ENCODE results near the gene RPL35.
A peak's percentile ranks its signal among the peaks of the same experiment; 100 is the strongest.

Gene RPL35

GRCh38 chr9:124884376-124884775, 22.6 kb upstream of the RPL35 start:
- Histone ChIP-seq H3K9ac (ENCODE audit: low read depth, low read length) (no peak overlapping the region), H3K9me3 (ENCODE audit: control insufficient read depth, insufficient read depth, low read length) (no peaks in the 10 kb centered on the region), H3K36me3 (ENCODE audit: insufficient read depth, low read length) (no peaks in the 10 kb centered on the region), H3K4me1 (ENCODE audit: insufficient read depth, low read length) (peaks cover 23% of the 10 kb centered on the region)

DNA sequence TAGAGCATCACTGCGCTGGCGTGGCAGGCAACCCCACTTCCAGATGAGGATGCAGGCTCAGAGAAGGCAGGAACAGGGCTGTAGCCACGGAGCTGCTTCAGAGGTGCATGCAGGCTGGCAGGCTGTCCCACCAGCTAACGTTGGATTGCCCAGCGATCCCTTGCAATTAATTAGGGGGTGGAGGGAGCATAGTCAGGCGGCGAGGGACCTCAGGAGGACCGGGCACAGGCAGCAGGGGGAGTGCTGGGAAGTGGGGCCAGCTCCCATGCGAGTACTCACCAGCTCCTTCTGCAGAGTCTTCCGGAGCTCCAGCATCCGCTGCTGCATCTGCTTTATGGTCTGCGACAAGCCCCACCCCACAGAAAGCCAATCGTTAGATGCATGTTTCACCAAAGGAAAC, 20.5 kb upstream of the RPL35 start:
- Histone ChIP-seq H3K9me3 (ENCODE audit: control insufficient read depth, insufficient read depth, low read length) (no peaks in the 10 kb centered on the region), H3K9ac (ENCODE audit: low read depth, low read length) (no peak overlapping the region), H3K4me1 (ENCODE audit: insufficient read depth, low read length) (peaks cover 30% of the 10 kb centered on the region), H3K36me3 (ENCODE audit: insufficient read depth, low read length) (peaks cover 4% of the 10 kb centered on the region)

- H3K4me1 ChIP-seq (ENCODE audit: insufficient read depth, low read length) = peaks cover 30% of the 10 kb centered on the region
- peaks cover 4% of the 10 kb centered on the region for H3K36me3 ChIP-seq (ENCODE audit: insufficient read depth, low read length)
- no peak overlapping the region for H3K9ac ChIP-seq (ENCODE audit: low read depth, low read length)
- H3K9me3 ChIP-seq (ENCODE audit: control insufficient read depth, insufficient read depth, low read length) = no peaks in the 10 kb centered on the region
Observed at GRCh38 chr9:124881138-124881743, 19.5 kb upstream of the RPL35 start.

GRCh38 chr9:124880501-124880900, 18.7 kb upstream of the RPL35 start:
- H3K9me3 ChIP-seq (ENCODE audit: control insufficient read depth, insufficient read depth, low read length) = no peaks in the 10 kb centered on the region
- H3K9ac ChIP-seq (ENCODE audit: low read depth, low read length) = no peak overlapping the region
- H3K36me3 ChIP-seq (ENCODE audit: insufficient read depth, low read length) = peaks cover 7% of the 10 kb centered on the region
- H3K4me1 ChIP-seq (ENCODE audit: insufficient read depth, low read length) = peaks cover 30% of the 10 kb centered on the region

- Histone ChIP-seq H3K36me3 (ENCODE audit: insufficient read depth, low read length) (peaks cover 17% of the 10 kb centered on the region), H3K9me3 (ENCODE audit: control insufficient read depth, insufficient read depth, low read length) (no peaks in the 10 kb centered on the region), H3K9ac (ENCODE audit: low read depth, low read length) (no peak overlapping the region), H3K4me1 (ENCODE audit: insufficient read depth, low read length) (peaks cover 26% of the 10 kb centered on the region)
Observed at GRCh38 chr9:124879226-124879625, 17.5 kb upstream of the RPL35 start.

DNA sequence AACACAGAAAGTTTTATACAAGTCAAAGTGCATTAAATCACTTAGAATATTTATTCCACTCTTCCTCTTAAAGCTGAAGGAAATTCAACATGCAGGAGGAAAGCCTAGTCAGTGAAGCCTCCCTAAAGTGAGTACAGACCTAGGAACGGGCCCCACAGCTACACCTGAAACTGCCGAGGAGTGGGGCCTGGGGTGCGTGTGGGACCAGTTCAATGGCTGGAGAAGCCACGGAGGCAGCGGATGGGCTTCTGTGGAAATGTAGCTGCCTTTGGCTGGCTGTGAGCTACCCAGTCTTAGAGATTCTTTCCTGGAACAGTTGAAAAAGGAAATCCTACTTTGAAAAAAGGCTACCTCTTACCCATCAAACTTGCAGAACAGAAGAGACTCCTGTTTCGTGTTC, 16.8 kb upstream of the RPL35 start:
- H3K4me1 ChIP-seq (ENCODE audit: insufficient read depth, low read length) = peaks cover 26% of the 10 kb centered on the region

DNA sequence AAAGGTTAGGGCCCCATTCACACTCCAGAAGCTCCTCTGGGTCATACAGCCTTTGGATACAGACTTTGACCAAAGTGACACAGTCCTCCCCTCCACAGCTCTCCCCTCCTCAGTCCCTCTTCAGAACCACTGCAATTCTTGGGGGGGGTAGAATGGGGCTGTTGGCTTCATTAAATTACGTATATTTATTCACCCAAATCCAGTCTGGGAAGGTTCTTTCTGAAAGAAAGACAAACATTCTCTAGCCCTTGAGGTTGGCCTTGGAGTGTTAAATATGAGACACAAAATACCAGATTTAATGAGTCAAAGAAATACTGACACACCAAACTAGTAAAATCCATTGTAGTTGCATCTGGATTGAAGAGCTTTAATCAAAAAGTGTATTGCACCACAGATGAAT, 16.3 kb upstream of the RPL35 start:
- H3K36me3 ChIP-seq (ENCODE audit: insufficient read depth, low read length) = peaks cover 17% of the 10 kb centered on the region
- no peaks in the 10 kb centered on the region for H3K9me3 ChIP-seq (ENCODE audit: control insufficient read depth, insufficient read depth, low read length)
- H3K9ac ChIP-seq (ENCODE audit: low read depth, low read length) = no peak overlapping the region
- H3K4me1 ChIP-seq (ENCODE audit: insufficient read depth, low read length) = peaks cover 26% of the 10 kb centered on the region

More for the DNA sequence above, 16.8 kb upstream of the RPL35 start:
- H3K9me3 ChIP-seq (ENCODE audit: control insufficient read depth, insufficient read depth, low read length) = no peaks in the 10 kb centered on the region
- H3K36me3 ChIP-seq (ENCODE audit: insufficient read depth, low read length) = peaks cover 17% of the 10 kb centered on the region
- H3K9ac ChIP-seq (ENCODE audit: low read depth, low read length) = no peak overlapping the region

GRCh38 chr9:124877021-124877782, 15.4 kb upstream of the RPL35 start:
- H3K4me1 ChIP-seq (ENCODE audit: insufficient read depth, low read length) = peaks cover 26% of the 10 kb centered on the region
- peaks cover 17% of the 10 kb centered on the region for H3K36me3 ChIP-seq (ENCODE audit: insufficient read depth, low read length)
- H3K9me3 ChIP-seq (ENCODE audit: control insufficient read depth, insufficient read depth, low read length) = no peaks in the 10 kb centered on the region
- no peak overlapping the region for H3K9ac ChIP-seq (ENCODE audit: low read depth, low read length)

- H3K4me1 ChIP-seq (ENCODE audit: insufficient read depth, low read length) = peaks cover 26% of the 10 kb centered on the region
- peaks cover 17% of the 10 kb centered on the region for H3K36me3 ChIP-seq (ENCODE audit: insufficient read depth, low read length)
- no peaks in the 10 kb centered on the region for H3K9me3 ChIP-seq (ENCODE audit: control insufficient read depth, insufficient read depth, low read length)
- H3K9ac ChIP-seq (ENCODE audit: low read depth, low read length) = no peak overlapping the region
Observed at GRCh38 chr9:124875501-124875900, 13.7 kb upstream of the RPL35 start.

GRCh38 chr9:124873664-124874063, 11.9 kb upstream of the RPL35 start:
- peaks cover 9% of the 10 kb centered on the region for H3K4me1 ChIP-seq (ENCODE audit: insufficient read depth, low read length)
- no peaks in the 10 kb centered on the region for H3K9me3 ChIP-seq (ENCODE audit: control insufficient read depth, insufficient read depth, low read length)
- H3K9ac ChIP-seq (ENCODE audit: low read depth, low read length) = no peak overlapping the region
- H3K36me3 ChIP-seq (ENCODE audit: insufficient read depth, low read length) = peaks cover 15% of the 10 kb centered on the region

GRCh38 chr9:124871156-124871561, 9.4 kb upstream of the RPL35 start:
- Histone ChIP-seq H3K4me1 (ENCODE audit: insufficient read depth, low read length) (peaks cover 12% of the 10 kb centered on the region), H3K9me3 (ENCODE audit: control insufficient read depth, insufficient read depth, low read length) (no peaks in the 10 kb centered on the region), H3K9ac (ENCODE audit: low read depth, low read length) (no peak overlapping the region), H3K36me3 (ENCODE audit: insufficient read depth, low read length) (peaks cover 13% of the 10 kb centered on the region)

GRCh38 chr9:124870723-124871122, 9.0 kb upstream of the RPL35 start:
- peaks cover 12% of the 10 kb centered on the region for H3K4me1 ChIP-seq (ENCODE audit: insufficient read depth, low read length)
- peaks cover 11% of the 10 kb centered on the region for H3K36me3 ChIP-seq (ENCODE audit: insufficient read depth, low read length)
- peak overlapping the region; percentile 96 for H3K9ac ChIP-seq (ENCODE audit: low read depth, low read length)
- no peaks in the 10 kb centered on the region for H3K9me3 ChIP-seq (ENCODE audit: control insufficient read depth, insufficient read depth, low read length)

DNA sequence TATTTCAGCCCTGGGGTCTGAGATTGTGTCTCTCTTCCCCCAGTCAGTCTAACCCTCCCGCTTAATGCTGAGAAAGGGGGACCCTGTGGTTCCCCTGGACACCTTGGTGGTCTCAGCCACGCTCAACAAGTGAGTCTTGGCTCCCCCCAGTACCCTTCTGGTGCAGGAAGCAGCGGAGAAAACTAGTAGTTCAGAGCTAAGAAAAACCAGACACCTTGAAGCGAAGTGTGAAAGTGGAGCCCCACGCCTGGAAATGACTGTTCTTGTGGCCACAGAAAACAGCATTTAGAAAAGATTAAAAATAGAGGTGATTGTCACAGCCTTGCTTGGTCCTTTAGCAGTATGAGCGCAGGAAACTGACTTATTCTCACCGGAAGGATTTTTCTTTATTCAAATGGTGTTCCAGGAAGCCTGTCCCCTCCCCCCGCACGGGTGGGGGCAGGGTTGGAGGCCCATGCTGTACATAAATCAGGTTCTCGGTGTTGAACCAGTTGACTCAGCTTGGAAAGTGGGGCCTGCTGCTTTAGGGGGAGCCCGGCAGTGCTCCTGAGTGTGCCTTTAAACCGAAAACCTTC, 8.3 kb upstream of the RPL35 start:
- peak overlapping the region; percentile 96 for H3K9ac ChIP-seq (ENCODE audit: low read depth, low read length)
- H3K4me1 ChIP-seq (ENCODE audit: insufficient read depth, low read length) = peaks cover 12% of the 10 kb centered on the region
- H3K36me3 ChIP-seq (ENCODE audit: insufficient read depth, low read length) = peaks cover 5% of the 10 kb centered on the region
- no peaks in the 10 kb centered on the region for H3K9me3 ChIP-seq (ENCODE audit: control insufficient read depth, insufficient read depth, low read length)

DNA sequence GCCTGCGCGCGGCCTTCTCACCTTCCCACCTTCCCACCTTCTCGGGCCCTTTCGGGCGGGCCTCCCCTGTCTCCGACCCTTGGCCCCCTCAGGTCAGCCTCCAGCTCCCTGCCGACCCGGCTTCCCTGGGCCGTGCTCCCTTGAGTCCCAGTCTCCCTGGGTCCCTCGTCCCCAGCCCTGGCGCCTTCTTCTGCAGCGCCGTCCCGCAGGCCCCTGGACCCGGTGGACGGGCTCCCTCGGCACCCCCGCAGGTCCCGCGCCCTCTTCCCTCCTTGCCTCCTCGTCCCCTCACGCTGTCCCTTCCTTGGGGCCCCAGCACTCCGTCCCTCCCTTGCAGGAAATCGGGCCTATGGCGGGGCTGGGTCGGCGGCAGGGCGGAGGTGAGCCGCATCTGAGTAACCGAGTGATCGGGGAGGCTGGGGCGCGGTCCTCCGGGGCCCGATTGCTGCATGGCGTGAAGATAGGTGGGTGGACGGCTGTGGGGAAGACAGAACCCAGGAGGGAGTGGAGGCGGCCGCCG, 7.8 kb upstream of the RPL35 start:
- Histone ChIP-seq H3K4me1 (ENCODE audit: insufficient read depth, low read length) (peaks cover 12% of the 10 kb centered on the region), H3K36me3 (ENCODE audit: insufficient read depth, low read length) (no peaks in the 10 kb centered on the region; the same call in 1 of the 2 replicates), H3K9me3 (ENCODE audit: control insufficient read depth, insufficient read depth, low read length) (no peaks in the 10 kb centered on the region), H3K9ac (ENCODE audit: low read depth, low read length) (peak overlapping the region; percentile 96)

Data from ES-I3 (cell line).